SK-N-SH (cell line): ENCODE results near the gene ULK1. TPM values are rescaled to one million over a fixed set of nuclear protein-coding genes. Genes with fewer than 3 reads are reported as not detected.

Experiments used
- CTCF ChIA-PET: fragments of 300-600, 350-600 bp; formaldehyde crosslinking; extraction: SDS; loops from one replicate; lab custom pipeline; 2021; lab: Yijun Ruan, JAX
- POLR2A ChIA-PET: fragments of 350-600 bp; sonication (Branson Sonifier 250); formaldehyde crosslinking; extraction: SDS; loops from one replicate; lab custom pipeline; 2020; ENCODE audit warnings: antibody characterized with exemption, inconsistent platforms; lab: Yijun Ruan, JAX
- DNase-seq: peaks from one replicate; pipeline ENCODE4 v3.0.0; 2012
- H2AFZ ChIP-seq: fragments of 200-600 bp; sonication (generic); 2 replicates; pipeline ENCODE4 v1.8.1; 2016; ENCODE audit warnings: antibody characterized with exemption, mild to moderate bottlenecking, low read depth
- H3F3A ChIP-seq: fragments of 200-600 bp; sonication (generic); replicated peaks from 2 replicates; pipeline ENCODE3; 2016; ENCODE audit warnings: antibody characterized with exemption, mild to moderate bottlenecking; ENCODE audit not compliant: insufficient read depth
- H3K27ac ChIP-seq, 2 experiments: fragments of 200-500 bp in 1 of 2; fragments of 200-600 bp in 1 of 2; sonication (Bioruptor generic) in 1 of 2; sonication (generic), shearing (Covaris generic) in 1 of 2; 2 replicates each; pipeline versions ENCODE4 v1.5.1 to v1.6.1; 2014 to 2016; ENCODE audit warnings: low read depth in 2 of 2, inconsistent platforms in 1 of 2, low read length in 1 of 2, mild to moderate bottlenecking in 1 of 2, mixed read lengths in 1 of 2
- H3K27me3 ChIP-seq: fragments of 200-600 bp; sonication (generic), shearing (Covaris generic); 2 replicates; pipeline ENCODE4 v1.6.1; 2016; ENCODE audit warnings: mixed run types; ENCODE audit not compliant: insufficient read depth
- H3K36me3 ChIP-seq, 2 experiments: fragments of 200-500 bp in 1 of 2; fragments of 200-600 bp in 1 of 2; sonication (Bioruptor generic) in 1 of 2; sonication (generic) in 1 of 2; replicated peaks in 1 of 2; 2 replicates each; pipeline versions ENCODE3 to v1.5.1; 2014 to 2016; ENCODE audit warnings: low read length in 1 of 2, mild to moderate bottlenecking in 1 of 2; ENCODE audit not compliant: insufficient read depth in 2 of 2, control insufficient read depth in 1 of 2
- H3K4me1 ChIP-seq, 2 experiments: fragments of 200-500 bp in 1 of 2; fragments of 200-600 bp in 1 of 2; sonication (Bioruptor generic) in 1 of 2; sonication (generic), shearing (Covaris generic) in 1 of 2; 2 replicates each; pipeline versions ENCODE4 v1.5.1 to v1.6.1; 2014 to 2016; ENCODE audit warnings: low read depth in 1 of 2, low read length in 1 of 2, mixed run types in 1 of 2; ENCODE audit not compliant: insufficient read depth in 2 of 2, control insufficient read depth in 1 of 2
- H3K4me2 ChIP-seq: fragments of 200-600 bp; sonication (generic), shearing (Covaris generic); 2 replicates; pipeline ENCODE4 v1.6.1; 2017; ENCODE audit warnings: mixed run types
- H3K4me3 ChIP-seq, 2 experiments: fragments of 200-500 bp in 1 of 2; fragments of 200-600 bp in 1 of 2; sonication (Bioruptor generic) in 1 of 2; sonication (generic), shearing (Covaris generic) in 1 of 2; 2 replicates each; pipeline versions ENCODE4 v1.5.1 to v1.8.1; 2014 to 2016; ENCODE audit warnings: low read depth in 2 of 2, inconsistent platforms in 1 of 2, low read length in 1 of 2, mild to moderate bottlenecking in 1 of 2, mixed read lengths in 1 of 2, moderate library complexity in 1 of 2
- H3K79me2 ChIP-seq: fragments of 200-600 bp; sonication (generic); 2 replicates; pipeline ENCODE4 v1.8.1; 2017; ENCODE audit warnings: mild to moderate bottlenecking; ENCODE audit not compliant: insufficient read depth
- H3K9ac ChIP-seq: fragments of 200-600 bp; sonication (generic); 2 replicates; pipeline ENCODE4 v1.6.1; 2017; ENCODE audit warnings: mixed run types
- H3K9me2 ChIP-seq: fragments of 200-600 bp; sonication (generic); 2 replicates; pipeline ENCODE4 v1.6.1; 2017; ENCODE audit warnings: mixed run types
- H3K9me3 ChIP-seq: fragments of 200-600 bp; sonication (generic); 2 replicates; pipeline ENCODE4 v1.6.1; 2017; ENCODE audit warnings: mixed run types, mild to moderate bottlenecking, moderate library complexity
- H4K20me1 ChIP-seq: fragments of 200-600 bp; sonication (generic); 2 replicates; pipeline ENCODE4 v1.6.1; 2017; ENCODE audit warnings: mild to moderate bottlenecking, mixed run types; ENCODE audit not compliant: insufficient read depth
- CHD2 ChIP-seq: fragments of 150-350 bp; IDR thresholded peaks from 2 replicates; pipeline ENCODE4 v1.6.1; 2018; ENCODE audit warnings: low read length; ENCODE audit not compliant: partially characterized antibody
- CTCF ChIP-seq: fragments of 200-600 bp; sonication (generic); IDR thresholded peaks from 2 replicates; pipeline ENCODE4 v1.6.1; 2017; ENCODE audit warnings: antibody characterized with exemption, mild to moderate bottlenecking, moderate library complexity
- ELF1 ChIP-seq: IDR thresholded peaks from 2 replicates; pipeline ENCODE4 v1.4.0; 2012
- FOXM1 ChIP-seq: IDR thresholded peaks from 2 replicates; pipeline ENCODE4 v1.4.0; 2012; ENCODE audit warnings: low read depth, mild to moderate bottlenecking
- GATA2 ChIP-seq: sonication (generic); formaldehyde crosslinking; IDR thresholded peaks from 2 replicates; pipeline ENCODE4 v1.5.0; 2020; ENCODE audit warnings: mild to moderate bottlenecking, missing genetic modification reagents
- NFIC ChIP-seq: IDR thresholded peaks from 2 replicates; pipeline ENCODE4 v1.4.0; 2012; ENCODE audit warnings: borderline replicate concordance
- NRF1 ChIP-seq: IDR thresholded peaks from 2 replicates; pipeline ENCODE4 v1.6.1; 2012; ENCODE audit warnings: low read depth, mild to moderate bottlenecking, low read length
- RAD21 ChIP-seq: IDR thresholded peaks from 2 replicates; pipeline ENCODE4 v1.6.1; 2012; ENCODE audit warnings: mild to moderate bottlenecking, low read length
- SMC3 ChIP-seq: IDR thresholded peaks from 2 replicates; pipeline ENCODE4 v1.6.1; 2012; ENCODE audit warnings: low read depth, low read length, improper control_type of control experiment
- TAF1 ChIP-seq: IDR thresholded peaks from 2 replicates; pipeline ENCODE4 v1.6.1; 2012; ENCODE audit warnings: low read depth, mild to moderate bottlenecking, low read length, moderate library complexity, borderline replicate concordance
- TCF12 ChIP-seq: IDR thresholded peaks from 2 replicates; pipeline ENCODE4 v1.4.0; 2012
- USF2 ChIP-seq: fragments of 150-350 bp; IDR thresholded peaks from 2 replicates; pipeline ENCODE4 v1.6.1; 2017; ENCODE audit warnings: antibody characterized with exemption, low read length, low read depth, borderline replicate concordance
- WGBS: methylation state at CpG from one replicate; pipeline ENCODE4 v1.1.6; 2017; ENCODE audit warnings: low lambda C conversion rate; 5-methylcytosine and 5-hydroxymethylcytosine counted together
- polyA plus RNA-seq, 3 experiments: library from polyadenylated mRNA; depleted of rRNA; stranded (reverse); fragments of >200 nt; gene quantifications; 2 replicates each; pipeline ENCODE4 v1.2.3, GENCODE V29; 2012

The ULK1 gene
- polyA plus RNA-seq, 1 of the 3 experiments (the other 2 are of a cell fraction), result 10.7 TPM

GRCh38 chr12:131905630-131906091 lies 11.2 kb downstream of the ULK1 start:
- Histone ChIP-seq H3K4me1 (peaks cover 0 to 18% of the 10 kb centered on the region in 2 experiments; a peak in 1 of 4 replicates), H3K9me3 (no peaks in the 10 kb centered on the region), H2AFZ (no peak overlapping the region), H4K20me1 (peaks cover 46% of the 10 kb centered on the region), H3K4me2 (no peak overlapping the region), H3K4me3 (no peak overlapping the region), H3K9me2 (no peaks in the 10 kb centered on the region), H3K9ac (no peak overlapping the region), H3K79me2 (peaks cover 14% of the 10 kb centered on the region), H3F3A (no peaks in the 10 kb centered on the region), H3K27me3 (no peaks in the 10 kb centered on the region), H3K27ac (no peak overlapping the region), H3K36me3 (peaks cover 0 to 17% of the 10 kb centered on the region in 2 experiments)
- DNase-seq, result no peak
- WGBS, result 96% methylated on average over 7 of the region's 15 CpGs
- ChIA-PET CTCF (interaction anchor here (1.1 to 1.3 kb wide), 2 partner anchors 9 to 72 kb away, joined by 3 read pairs; no protein-coding TSS in a partner anchor), POLR2A (no interaction called here)
- TF ChIP-seq TAF1 (no peak), NRF1 (no peak)

- Histone ChIP-seq H3K4me3 (no peak overlapping the region), H3K27ac (no peak overlapping the region), H3K4me1 (peaks cover 5 to 20% of the 10 kb centered on the region in 2 experiments; a peak in 2 of 4 replicates), H3F3A (no peaks in the 10 kb centered on the region), H3K27me3 (no peaks in the 10 kb centered on the region), H3K36me3 (peaks cover 0 to 27% of the 10 kb centered on the region in 2 experiments), H3K4me2 (no peak overlapping the region), H4K20me1 (peaks cover 33% of the 10 kb centered on the region; the same call in 1 of the 2 replicates), H3K79me2 (peaks cover 4% of the 10 kb centered on the region; the same call in 1 of the 2 replicates), H2AFZ (no peak overlapping the region), H3K9me3 (no peaks in the 10 kb centered on the region), H3K9me2 (no peaks in the 10 kb centered on the region), H3K9ac (no peak overlapping the region)
- no peak for TF ChIP-seq TAF1
- TF ChIP-seq USF2, result no peak
- no peak for TF ChIP-seq FOXM1
- TF ChIP-seq CTCF, result no peak
- no peak for TF ChIP-seq SMC3
- no peak for TF ChIP-seq RAD21
- TF ChIP-seq CHD2, result no peak
- TF ChIP-seq GATA2, result no peak
- TF ChIP-seq ELF1, result no peak
- no peak for TF ChIP-seq TCF12
- TF ChIP-seq NFIC, result no peak
- DNase-seq, result no peak
- WGBS, result 92% methylated on average over 22 of the region's 31 CpGs
- ChIA-PET POLR2A (no interaction called here), CTCF (no interaction called here)
Measured at GRCh38 chr12:131907379-131908091, 13.1 kb downstream of the ULK1 start.
